ENCODE results near the gene PACSIN2. TPM values are rescaled to one million over a fixed set of nuclear protein-coding genes. Genes with fewer than 3 reads are reported as not detected.

Gene PACSIN2
- total RNA-seq, 3 donors from 2014 or later, result 132 to 184 (median 152) TPM

DNA sequence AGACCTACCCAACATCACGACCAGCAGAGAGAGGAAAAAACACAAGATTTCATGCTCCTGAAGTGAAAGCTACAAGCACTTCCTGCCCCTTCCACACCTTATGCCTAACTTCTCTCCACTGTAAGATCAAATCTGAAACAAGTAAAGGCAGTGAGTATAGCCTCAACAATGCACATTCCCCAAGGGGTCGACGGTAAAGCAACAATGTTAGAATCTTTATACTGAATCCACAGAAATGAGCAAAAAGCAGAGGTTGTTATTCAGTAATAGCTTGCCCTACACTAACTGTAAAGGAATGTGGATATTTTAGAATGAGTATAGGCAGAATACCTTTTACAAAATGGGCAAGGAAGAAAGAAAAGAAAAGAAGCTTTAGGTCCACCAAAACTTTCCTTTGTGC, 173.5 kb downstream of the PACSIN2 start:
- Histone ChIP-seq H3K4me1 (ENCODE audit: low read depth) (peaks cover 17% of the 10 kb centered on the region), H3K9me3 (no peaks in the 10 kb centered on the region), H3K36me3 (ENCODE audit: low read depth) (no peaks in the 10 kb centered on the region), H3K4me3 (no peak overlapping the region)
- intact Hi-C loops (cut with DNase I, micrococcal nuclease), result no loop called here
- TF ChIP-seq CTCF (IDR thresholded peaks at IDR 0.05), result no peak
- ATAC-seq, result no peak
- no peak for DNase-seq

DNA sequence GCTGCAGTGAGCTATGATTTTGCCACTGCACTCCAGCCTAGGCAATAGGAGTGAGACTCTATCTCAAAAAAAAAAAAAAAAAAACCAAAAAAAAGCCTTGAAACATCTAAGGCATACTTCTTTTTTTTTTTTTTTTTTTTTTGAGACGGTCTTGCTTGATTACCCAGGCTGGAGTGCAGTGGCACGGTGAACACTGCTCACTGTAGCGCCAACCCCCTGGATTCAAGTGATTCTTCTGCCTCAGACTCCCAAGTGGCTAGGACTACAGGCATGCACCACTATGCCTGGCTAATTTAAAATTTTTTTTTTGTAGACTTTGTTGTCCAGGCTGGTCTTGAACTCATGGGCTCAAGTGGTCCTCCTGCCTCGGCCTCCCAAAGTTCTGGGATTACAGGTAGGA, 177.4 kb downstream of the PACSIN2 start:
- Histone ChIP-seq H3K36me3 (ENCODE audit: low read depth) (no peaks in the 10 kb centered on the region), H3K4me1 (ENCODE audit: low read depth) (peaks cover 3% of the 10 kb centered on the region), H3K9me3 (no peaks in the 10 kb centered on the region), H3K4me3 (no peak overlapping the region)
- DNase-seq (no peak), ATAC-seq (no peak)
- TF ChIP-seq CTCF (IDR thresholded peaks at IDR 0.05), result no peak
- intact Hi-C loops (cut with DNase I, micrococcal nuclease), result no loop called here

- intact Hi-C loops (cut with DNase I, micrococcal nuclease), result no loop called here
- ATAC-seq, result no peak
- Histone ChIP-seq H3K9me3 (no peaks in the 10 kb centered on the region), H3K4me1 (ENCODE audit: low read depth) (no peaks in the 10 kb centered on the region), H3K36me3 (ENCODE audit: low read depth) (no peaks in the 10 kb centered on the region), H3K4me3 (no peak overlapping the region)
- no peak for DNase-seq
- no peak for TF ChIP-seq CTCF (IDR thresholded peaks at IDR 0.05)
These were observed 178.9 kb downstream of the PACSIN2 start for GRCh38 chr22:42836026-42836425.

DNA sequence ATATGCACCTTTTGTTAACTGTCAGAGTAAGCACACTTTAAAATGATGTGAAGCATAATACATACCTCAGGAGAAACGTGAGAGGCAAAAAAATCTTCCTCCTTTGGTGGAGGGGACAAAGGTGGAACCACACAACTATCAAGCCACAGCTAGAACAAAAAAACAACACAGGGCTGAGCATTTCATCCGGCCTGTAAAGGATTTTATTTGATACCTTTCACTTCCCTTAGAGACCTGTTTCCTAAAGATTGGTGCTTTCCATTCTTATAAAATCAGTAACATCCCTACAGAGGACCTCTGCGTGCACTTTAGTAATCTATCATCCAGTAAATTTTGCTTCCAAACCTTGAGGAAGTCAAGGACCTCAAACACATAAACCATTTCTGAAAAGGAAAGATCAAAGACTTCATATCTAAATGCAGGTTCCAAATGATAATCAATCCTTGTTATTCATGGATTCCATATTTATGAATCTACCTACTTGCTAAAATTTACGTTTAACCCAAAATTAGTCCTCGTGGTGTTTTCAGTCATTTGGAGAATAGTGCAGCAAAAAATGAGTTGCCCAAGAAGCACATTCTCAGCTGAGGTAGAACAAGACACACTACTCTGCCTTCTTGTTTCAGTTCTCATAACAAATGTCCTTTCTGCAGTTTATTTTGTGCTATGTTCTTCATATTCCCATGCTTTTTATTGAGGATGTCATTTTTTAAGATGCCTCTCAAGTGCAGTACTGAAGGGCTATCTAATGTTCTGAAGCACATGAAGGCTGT, 180.6 kb downstream of the PACSIN2 start:
- Histone ChIP-seq H3K4me3 (no peak overlapping the region), H3K9me3 (no peaks in the 10 kb centered on the region), H3K36me3 (ENCODE audit: low read depth) (no peaks in the 10 kb centered on the region), H3K4me1 (ENCODE audit: low read depth) (no peaks in the 10 kb centered on the region)
- no peak for DNase-seq
- ATAC-seq, result no peak
- intact Hi-C loops (cut with DNase I, micrococcal nuclease), result no loop called here
- no peak for TF ChIP-seq CTCF (IDR thresholded peaks at IDR 0.05)

DNA sequence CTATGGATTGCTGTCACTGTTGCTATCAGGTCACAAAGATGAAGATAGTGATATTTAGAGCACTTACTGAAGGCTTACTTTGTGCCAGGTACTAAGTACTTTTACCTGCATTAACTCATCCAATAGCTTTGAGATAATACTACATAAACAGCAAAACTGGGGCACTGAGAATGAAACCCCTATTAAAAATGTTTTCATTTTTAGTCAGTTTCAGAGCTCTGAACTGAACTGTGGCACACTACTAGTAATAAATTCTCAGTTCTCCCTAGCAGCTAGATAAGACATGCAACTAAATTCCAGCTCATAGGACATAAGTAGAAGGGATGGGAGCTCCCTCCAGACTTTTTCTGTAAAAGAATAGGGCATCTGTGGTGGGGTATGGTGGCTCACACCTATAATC, 181.8 kb downstream of the PACSIN2 start:
- no peak for ATAC-seq
- intact Hi-C loops (cut with DNase I, micrococcal nuclease), result no loop called here
- no peaks in the 10 kb centered on the region for H3K4me1 ChIP-seq (ENCODE audit: low read depth)

More for the DNA sequence above, 181.8 kb downstream of the PACSIN2 start:
- Histone ChIP-seq H3K9me3 (no peaks in the 10 kb centered on the region), H3K4me3 (no peak overlapping the region), H3K36me3 (ENCODE audit: low read depth) (no peaks in the 10 kb centered on the region)
- no peak for DNase-seq
- no peak for TF ChIP-seq CTCF (IDR thresholded peaks at IDR 0.05)

All from mucosa of descending colon (tissue), 3 donors.